ENCODE results near the gene WNT9A. TPM values are rescaled to one million over a fixed set of nuclear protein-coding genes. Genes with fewer than 3 reads are reported as not detected.
A peak's percentile ranks its signal among the peaks of the same experiment; 100 is the strongest.

Gene WNT9A
- total and polyA plus RNA-seq, 9 of the 15 experiments (the other 6 are each of a cell fraction or from before 2014, with no cell fraction given), result 0.04 to 0.17 (median 0.10) TPM; not detected in 4

DNA sequence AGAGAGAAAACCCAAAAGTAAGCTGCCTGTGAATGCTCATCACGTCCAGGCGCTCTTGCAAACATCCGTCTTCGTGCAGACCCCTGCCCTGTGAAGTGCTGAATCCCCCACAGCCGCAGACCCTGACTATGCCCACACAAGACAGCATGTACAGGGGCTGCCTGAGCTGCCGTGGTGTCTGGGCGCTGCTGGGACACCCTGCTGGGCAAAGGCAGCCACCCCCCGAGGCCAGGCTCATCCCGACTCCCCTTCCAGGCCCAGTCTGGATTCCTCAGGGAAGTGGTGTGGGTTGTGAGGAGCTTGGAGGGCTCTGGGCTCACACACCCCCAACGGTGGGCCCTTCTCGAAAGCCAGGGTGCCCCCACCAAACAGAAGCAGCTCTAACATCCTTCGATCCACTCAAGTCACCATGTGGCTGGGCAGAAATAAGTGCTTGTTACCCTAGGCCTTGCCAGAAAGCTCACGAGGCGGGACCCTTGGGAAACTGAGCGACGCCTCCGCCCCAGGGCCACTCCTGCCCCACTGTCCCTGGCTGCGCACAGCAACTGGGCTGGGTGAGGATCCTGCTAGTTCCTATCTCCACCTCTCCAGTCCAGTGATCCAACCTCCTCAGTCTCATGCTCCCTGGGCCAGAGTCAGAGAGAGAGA is 4.8 kb upstream of the WNT9A start:
- Histone ChIP-seq H3K9ac (ENCODE audit: insufficient read depth in 1 of 2, low read depth in 2 of 2, low read length in 2 of 2) (0 out of 4 replicates have a peak overlapping the region, but pooled peaks of 1 of the 2 experiments have one; percentile 39), H3K79me2 (ENCODE audit: control insufficient read depth, insufficient read depth, low read length) (no peaks in the 10 kb centered on the region), H3K9me1 (ENCODE audit: control insufficient read depth, insufficient read depth, low read length) (no peaks in the 10 kb centered on the region), H3K4me3 (no peak overlapping the region), H3K9me3 (replicated peaks; ENCODE audit: control insufficient read depth, insufficient read depth, low read depth, low read length) (no peaks in the 10 kb centered on the region), H3K36me3 (ENCODE audit: control insufficient read depth, insufficient read depth, low read length) (no peaks in the 10 kb centered on the region), H2AFZ (ENCODE audit: low read depth, low read length) (no peak overlapping the region), H3K27me3 (ENCODE audit: control insufficient read depth in 2 of 2, insufficient read depth in 2 of 2, low read length in 2 of 2) (peaks cover 16 to 49% of the 10 kb centered on the region in 2 experiments), H3K4me2 (ENCODE audit: insufficient read depth, low read length) (no peak overlapping the region), H4K20me1 (replicated peaks; ENCODE audit: control insufficient read depth, insufficient read depth, low read length) (peaks cover 6% of the 10 kb centered on the region; the same call in 1 of the 2 replicates), H3K27ac (ENCODE audit: extremely low read depth, low read depth, low read length) (no peak overlapping the region), H3K4me1 (replicated peaks in 1 of 2; ENCODE audit: control insufficient read depth in 2 of 2, insufficient read depth in 2 of 2, low read length in 2 of 2) (peaks cover 2 to 32% of the 10 kb centered on the region in 2 experiments; a peak in 3 of 5 replicates)
- no peak for FAIRE-seq
- DNase-seq (ENCODE audit: extremely low read depth in 1 of 4, low spot score in 3 of 4), result peak in 2 of 4 experiments; percentile 5 to 8
- 8% methylated on average over 18 of the region's 18 CpGs for WGBS (ENCODE audit: insufficient coverage, low coverage, missing lambda C conversion rate)
- in situ Hi-C loops (cut with MboI) (loop anchor here (5.0 to 10.0 kb wide), 2 partner anchors 490 to 1318 kb away; no protein-coding TSS in a partner anchor), intact Hi-C loops (cut with micrococcal nuclease) (no loop called here)
- no peak for ATAC-seq
- CTCF ChIA-PET (ENCODE audit: low intra/inter-chr PET ratio), result interaction anchor here (0.5 to 0.6 kb wide), 2 partner anchors 263 to 470 kb away, joined by 3 to 4 read pairs; no protein-coding TSS in a partner anchor
- no peak for TF ChIP-seq SRF (CRISPR knock-in tag; IDR thresholded peaks at IDR 0.05)
- TF ChIP-seq GTF2F1 (IDR thresholded peaks at IDR 0.05; ENCODE audit: low read depth, low read length), result no peak
- no peak for TF ChIP-seq ZFP91 (CRISPR knock-in tag; IDR thresholded peaks at IDR 0.05)
- TF ChIP-seq ZNF133 (CRISPR knock-in tag; IDR thresholded peaks at IDR 0.05), result no peak
- no peak for TF ChIP-seq SAP30 (IDR thresholded peaks at IDR 0.05; ENCODE audit: borderline replicate concordance, insufficient read depth, low read depth, low read length, poor library complexity, severe bottlenecking)
- TF ChIP-seq ZNF224 (CRISPR knock-in tag; IDR thresholded peaks at IDR 0.05), result no peak
- TF ChIP-seq ARHGAP35 (IDR thresholded peaks at IDR 0.05; ENCODE audit: partially characterized antibody), result no peak
- no peak for TF ChIP-seq ZNF316 (IDR thresholded peaks at IDR 0.05)
- no peak for TF ChIP-seq RFX1 (IDR thresholded peaks at IDR 0.05)
- TF ChIP-seq STAT5B (CRISPR knock-in tag; IDR thresholded peaks at IDR 0.05), result no peak
- BruUV-seq (replicated peaks), result no TSS peak
- POLR2A ChIA-PET, result interaction anchor here (0.5 to 1.5 kb wide), 4 partner anchors 10 to 389 kb away, joined by 3 to 4 read pairs (median 4); partner anchors contain the start of gene ZNF678
